BLaER1 treated with 17β-estradiol and CSF1 and Interleukin-3, amounts not matched to agents 10 nM and 100 nM (cell line): ENCODE measurements around the gene TRIM24.
"Not testable (repeated sequence)": the region's sequence is repeated elsewhere in the genome, so short reads cannot be mapped to it uniquely, and the experiment has no call there.

Source experiments
- H3K27ac ChIP-seq, 11 experiments: shearing (Covaris generic); formaldehyde crosslinking; 2 replicates each; pipeline ENCODE4 v1.8.1; 2022
- H3K27me3 ChIP-seq, 11 experiments: shearing (Covaris generic); formaldehyde crosslinking; 2 replicates each; pipeline ENCODE4 v1.8.1; 2022
- H3K36me3 ChIP-seq, 11 experiments: shearing (Covaris generic); formaldehyde crosslinking; 2 replicates each; pipeline ENCODE4 v1.8.1; 2022
- H3K4me1 ChIP-seq, 10 experiments: shearing (Covaris generic); formaldehyde crosslinking; 2 replicates each; pipeline ENCODE4 v1.8.1; 2022
- H3K4me2 ChIP-seq, 11 experiments: shearing (Covaris generic); formaldehyde crosslinking; 2 replicates each; pipeline ENCODE4 v1.8.1; 2022
- H3K4me3 ChIP-seq, 10 experiments: shearing (Covaris generic); formaldehyde crosslinking; 2 replicates each; pipeline ENCODE4 v1.8.1; 2022
- H3K9ac ChIP-seq, 11 experiments: shearing (Covaris generic); formaldehyde crosslinking; 2 replicates each; pipeline ENCODE4 v1.8.1; 2022
- H3K9me3 ChIP-seq, 11 experiments: shearing (Covaris generic); formaldehyde crosslinking; replicated peaks in 1 of 11; 2 replicates each; pipeline ENCODE4 v1.8.1; 2022
- H4K20me1 ChIP-seq, 11 experiments: shearing (Covaris generic); formaldehyde crosslinking; 2 replicates each; pipeline ENCODE4 v1.8.1; 2022
- Cebpa-rat ChIP-seq, 11 experiments: shearing (Covaris generic); IDR thresholded peaks; 2 replicates each; pipeline ENCODE4 v1.8.1; 2022

The TRIM24 gene

DNA sequence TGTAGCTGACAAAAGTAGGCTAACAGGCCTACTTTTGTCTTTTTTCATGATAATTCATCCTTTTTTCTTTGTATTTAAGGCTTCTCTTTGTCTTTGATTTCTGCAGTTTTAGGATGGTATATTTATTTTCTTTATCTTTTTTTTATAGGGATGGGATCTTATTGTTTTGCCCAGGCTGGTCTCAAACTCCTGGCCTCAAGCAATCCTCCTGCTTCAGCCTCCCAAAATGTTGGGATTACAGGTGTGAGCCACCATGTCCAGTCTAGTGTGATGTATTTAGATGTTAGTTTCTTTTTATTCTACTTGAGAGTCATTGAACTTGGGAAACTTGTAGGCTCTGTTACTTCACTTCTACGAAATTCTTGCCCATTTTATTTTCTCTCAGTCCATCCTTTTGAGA is 35.4 kb downstream of the TRIM24 start:
- Histone ChIP-seq H3K36me3 (peaks cover 11 to 98% (median 81%) of the 10 kb centered on the region in 11 experiments), H3K4me1 (peaks cover 0 to 11% (median 0%) of the 10 kb centered on the region in 10 experiments; a peak in 3 of 20 replicates)

DNA sequence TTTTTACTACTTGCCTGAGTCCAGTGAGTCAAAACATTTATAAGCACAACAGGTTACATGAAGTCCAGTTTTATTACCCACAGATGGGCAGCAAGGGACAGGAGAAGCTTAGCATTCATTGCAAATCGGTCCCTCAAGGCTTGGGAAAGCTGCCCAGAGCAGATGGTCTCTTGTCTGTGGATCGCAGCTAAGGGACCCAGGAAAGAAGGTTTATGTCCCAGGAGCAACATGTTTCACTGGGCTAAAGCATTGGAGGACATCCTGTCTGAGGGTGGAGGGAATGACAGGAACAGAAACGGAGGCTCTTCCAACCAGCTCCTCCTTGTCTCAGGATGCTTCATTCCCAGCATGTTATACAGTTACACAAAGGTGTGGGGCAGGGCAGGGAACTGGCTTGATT is 39.3 kb downstream of the TRIM24 start:
- TF ChIP-seq Cebpa-rat (IDR thresholded peaks at IDR 0.05) = no peak
- H4K20me1 ChIP-seq = peaks cover 0 to 83% (median 38%) of the 10 kb centered on the region in 11 experiments; a peak in 11 of 22 replicates
- H3K27ac ChIP-seq = no peak overlapping the region

More for the DNA sequence above, 35.4 kb downstream of the TRIM24 start:
- Histone ChIP-seq H3K27ac (no peak overlapping the region), H3K4me3 (no peak overlapping the region), H3K9ac (no peak overlapping the region), H3K9me3 (peaks cover 38 to 77% (median 59%) of the 10 kb centered on the region in 11 experiments), H4K20me1 (peaks cover 0 to 97% (median 53%) of the 10 kb centered on the region in 11 experiments; a peak in 13 of 22 replicates), H3K27me3 (no peaks in the 10 kb centered on the region), H3K4me2 (no peak overlapping the region)
- no peak for TF ChIP-seq Cebpa-rat (IDR thresholded peaks at IDR 0.05)

DNA sequence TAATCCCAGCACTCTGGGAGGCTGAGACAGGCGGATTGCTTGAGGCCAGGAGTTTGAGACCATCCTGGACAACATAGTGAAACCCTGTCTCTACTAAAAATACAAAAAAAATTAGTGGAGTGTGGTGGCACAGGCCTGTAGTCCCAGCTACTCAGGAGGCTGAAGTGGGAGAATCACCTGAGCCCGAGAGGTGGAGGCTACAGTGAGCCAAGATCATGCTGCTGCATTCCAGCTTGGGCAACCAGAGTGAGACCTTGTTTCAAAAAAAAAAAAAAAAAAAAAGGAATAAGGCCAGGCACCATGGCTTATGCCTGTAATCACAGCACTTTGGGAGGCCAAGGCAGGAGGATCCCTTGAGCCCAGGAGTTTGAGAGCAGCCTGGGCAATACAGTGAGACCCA is 40.2 kb downstream of the TRIM24 start:
- peaks cover 0 to 73% (median 31%) of the 10 kb centered on the region in 11 experiments; a peak in 11 of 22 replicates for H4K20me1 ChIP-seq
- H3K27me3 ChIP-seq, H3K4me3 ChIP-seq, H3K4me1 ChIP-seq, H3K9ac ChIP-seq, H3K27ac ChIP-seq, H3K4me2 ChIP-seq: not testable (repeated sequence)
- H3K36me3 ChIP-seq = peaks cover 19 to 87% (median 72%) of the 10 kb centered on the region in 11 experiments
- peaks cover 27 to 60% (median 51%) of the 10 kb centered on the region in 11 experiments for H3K9me3 ChIP-seq

More for the DNA sequence above, 39.3 kb downstream of the TRIM24 start:
- Histone ChIP-seq H3K9me3 (peaks cover 27 to 57% (median 50%) of the 10 kb centered on the region in 11 experiments), H3K9ac (no peak overlapping the region), H3K4me1 (no peaks in the 10 kb centered on the region), H3K27me3 (no peaks in the 10 kb centered on the region), H3K4me3 (no peak overlapping the region), H3K36me3 (peaks cover 10 to 87% (median 66%) of the 10 kb centered on the region in 11 experiments), H3K4me2 (no peak overlapping the region)

DNA sequence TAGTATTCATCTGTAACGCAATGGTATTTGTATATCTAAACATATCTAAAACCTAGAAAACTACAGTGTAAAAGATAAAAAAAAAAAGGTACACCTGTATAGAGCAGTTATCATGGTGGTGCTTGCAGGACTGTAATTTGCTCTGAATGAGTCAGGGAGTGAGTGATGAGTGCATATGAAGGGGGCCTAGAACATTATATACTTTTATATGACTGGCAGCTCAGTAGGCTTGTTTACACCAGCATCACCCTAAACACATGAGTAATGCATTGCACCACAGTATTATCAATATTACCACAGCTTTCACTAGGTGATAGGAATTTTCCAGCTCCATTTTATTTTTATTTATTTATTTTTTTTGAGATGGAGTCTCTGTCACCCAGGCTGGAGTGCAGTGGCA is 40.8 kb downstream of the TRIM24 start:
- Histone ChIP-seq H3K9ac (no peak overlapping the region), H3K4me1 (no peaks in the 10 kb centered on the region), H3K27me3 (no peaks in the 10 kb centered on the region), H3K4me3 (no peak overlapping the region), H3K9me3 (peaks cover 27 to 56% (median 50%) of the 10 kb centered on the region in 11 experiments), H3K27ac (no peak overlapping the region), H3K4me2 (no peak overlapping the region), H4K20me1 (peaks cover 0 to 67% (median 35%) of the 10 kb centered on the region in 11 experiments; a peak in 11 of 22 replicates), H3K36me3 (peaks cover 25 to 88% (median 72%) of the 10 kb centered on the region in 11 experiments)
- TF ChIP-seq Cebpa-rat (IDR thresholded peaks at IDR 0.05) = no peak

DNA sequence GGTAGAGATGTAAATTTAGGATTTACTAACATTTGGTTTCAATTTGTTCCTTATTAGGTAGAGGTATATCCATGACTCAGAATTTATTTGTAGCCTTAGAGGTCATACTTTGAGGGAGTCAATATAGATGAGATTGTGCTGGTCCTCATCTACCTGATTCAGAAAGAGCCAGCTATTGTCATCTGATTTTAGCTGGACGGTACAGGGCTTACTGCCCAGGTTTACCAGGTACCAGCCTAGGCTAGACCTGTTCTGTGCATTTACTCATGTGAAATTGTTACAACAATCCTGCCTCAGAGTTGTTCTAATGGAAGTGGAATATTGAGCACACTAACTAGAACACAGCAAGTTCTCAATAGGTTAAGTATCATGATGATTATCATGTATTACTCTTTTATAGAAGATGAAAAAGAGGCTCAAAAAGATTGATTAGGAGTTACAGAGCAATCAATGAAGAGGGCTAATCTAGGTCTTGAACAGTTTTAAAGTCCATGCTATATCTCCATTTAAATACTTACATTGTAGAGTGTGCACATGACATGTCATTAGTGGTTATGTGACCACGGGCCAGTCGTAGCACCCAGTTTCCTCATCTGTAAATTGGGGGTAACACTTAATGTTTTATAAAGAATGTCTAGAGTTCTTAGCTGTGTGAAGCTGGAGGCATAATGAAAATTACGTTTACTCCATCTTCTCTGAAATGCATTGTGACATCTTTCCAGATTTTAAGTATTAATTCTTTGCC is 42.1 kb downstream of the TRIM24 start:
- H3K36me3 ChIP-seq = peaks cover 37 to 88% (median 75%) of the 10 kb centered on the region in 11 experiments
- no peak for TF ChIP-seq Cebpa-rat (IDR thresholded peaks at IDR 0.05)
- no peak overlapping the region for H3K4me2 ChIP-seq
- no peak overlapping the region for H3K9ac ChIP-seq
- H3K9me3 ChIP-seq = peaks cover 20 to 58% (median 46%) of the 10 kb centered on the region in 11 experiments
- H3K27me3 ChIP-seq = no peaks in the 10 kb centered on the region
- H3K4me3 ChIP-seq = no peak overlapping the region
- peaks cover 0 to 63% (median 31%) of the 10 kb centered on the region in 11 experiments; a peak in 11 of 22 replicates for H4K20me1 ChIP-seq
- H3K4me1 ChIP-seq = no peaks in the 10 kb centered on the region
- H3K27ac ChIP-seq = no peak overlapping the region

DNA sequence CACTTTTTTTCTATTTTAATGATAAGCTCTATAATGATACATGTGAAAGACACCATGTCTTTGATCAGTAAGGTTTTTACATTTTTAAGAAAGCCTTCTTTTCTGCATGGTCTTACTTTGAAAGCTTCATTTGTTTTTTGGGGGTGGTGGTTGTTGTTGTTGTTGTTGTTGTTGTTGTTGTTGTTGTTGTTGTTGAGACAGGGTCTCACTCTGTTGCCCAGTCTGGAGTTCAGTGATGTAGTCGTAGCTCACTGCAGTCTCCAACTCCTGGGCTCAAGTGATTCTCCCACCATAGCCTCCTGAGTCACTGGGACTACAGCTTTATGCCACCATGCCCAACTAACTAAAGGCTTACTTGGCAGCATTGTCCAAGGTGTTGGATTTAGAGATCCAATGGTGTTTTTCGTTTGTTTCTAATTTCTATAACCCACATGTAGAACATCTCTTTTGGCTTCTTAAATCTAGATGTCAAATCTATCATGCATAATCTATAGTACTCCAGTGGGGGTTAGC is 45.4 kb downstream of the TRIM24 start:
- Histone ChIP-seq H3K27me3 (no peaks in the 10 kb centered on the region), H3K27ac (no peak overlapping the region), H3K9me3 (peaks cover 11 to 59% (median 31%) of the 10 kb centered on the region in 11 experiments; a peak in 21 of 22 replicates), H3K9ac (no peak overlapping the region), H3K4me1 (no peaks in the 10 kb centered on the region), H3K4me2 (no peak overlapping the region), H4K20me1 (peaks cover 0 to 34% (median 10%) of the 10 kb centered on the region in 11 experiments; a peak in 9 of 22 replicates), H3K36me3 (peaks cover 57 to 86% (median 77%) of the 10 kb centered on the region in 11 experiments), H3K4me3 (no peak overlapping the region)
- no peak for TF ChIP-seq Cebpa-rat (IDR thresholded peaks at IDR 0.05)

DNA sequence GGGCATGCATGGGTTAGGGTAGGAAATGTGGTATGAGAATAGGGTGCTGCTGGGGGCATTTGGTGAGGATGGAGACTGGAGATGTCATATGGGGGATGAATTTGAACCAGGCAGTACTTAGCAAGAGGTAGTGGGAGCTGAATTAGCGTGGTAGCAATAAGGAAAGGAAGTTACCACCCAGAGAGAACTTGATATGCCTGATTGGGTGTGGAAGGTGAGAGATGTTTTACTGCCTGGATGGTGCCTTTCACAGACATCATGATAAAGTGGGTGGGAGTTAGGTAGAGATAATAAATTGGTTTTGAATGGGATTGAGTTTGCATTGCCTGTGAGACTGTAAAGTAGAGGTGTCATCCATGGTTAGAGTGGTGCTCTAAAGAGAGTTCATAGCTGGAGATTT is 46.7 kb downstream of the TRIM24 start:
- peaks cover 21 to 61% (median 42%) of the 10 kb centered on the region in 11 experiments for H3K9me3 ChIP-seq
- TF ChIP-seq Cebpa-rat (IDR thresholded peaks at IDR 0.05) = no peak
- no peak overlapping the region for H3K4me3 ChIP-seq
- H3K27me3 ChIP-seq = no peaks in the 10 kb centered on the region
- H3K9ac ChIP-seq = no peak overlapping the region
- no peak overlapping the region for H3K4me2 ChIP-seq
- no peak overlapping the region for H3K27ac ChIP-seq
- peaks cover 0 to 20% (median 0%) of the 10 kb centered on the region in 11 experiments; a peak in 7 of 22 replicates for H4K20me1 ChIP-seq
- peaks cover 69 to 88% (median 79%) of the 10 kb centered on the region in 11 experiments for H3K36me3 ChIP-seq
- H3K4me1 ChIP-seq = no peaks in the 10 kb centered on the region

DNA sequence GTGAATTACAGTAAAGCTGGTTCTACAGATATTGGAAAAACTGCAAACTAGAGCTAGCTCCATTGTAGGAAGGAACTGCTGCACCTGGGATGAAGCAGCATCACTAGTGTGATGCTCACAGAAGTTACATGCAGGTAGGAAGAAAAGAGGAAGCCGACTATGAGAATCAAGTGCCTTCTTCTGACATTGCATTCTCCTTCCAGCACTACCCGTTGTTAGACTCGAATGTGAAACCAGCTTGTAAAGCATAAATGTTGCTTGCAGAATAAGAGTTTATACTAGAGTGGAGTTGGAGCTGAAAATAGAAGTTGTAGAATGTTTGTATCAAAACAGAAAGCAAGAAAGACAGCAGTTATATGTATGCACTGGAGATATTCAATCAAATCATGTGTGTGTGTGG is 49.9 kb downstream of the TRIM24 start:
- no peaks in the 10 kb centered on the region for H3K27me3 ChIP-seq
- H3K4me2 ChIP-seq = no peak overlapping the region
- H3K4me3 ChIP-seq = no peak overlapping the region
- TF ChIP-seq Cebpa-rat (IDR thresholded peaks at IDR 0.05) = no peak
- peaks cover 77 to 100% (median 95%) of the 10 kb centered on the region in 11 experiments for H3K36me3 ChIP-seq
- H3K9ac ChIP-seq = no peak overlapping the region
- peaks cover 0 to 14% (median 0%) of the 10 kb centered on the region in 11 experiments; a peak in 2 of 22 replicates for H4K20me1 ChIP-seq
- peaks cover 0 to 3% (median 0%) of the 10 kb centered on the region in 10 experiments; a peak in 2 of 20 replicates for H3K4me1 ChIP-seq
- peaks cover 33 to 64% (median 48%) of the 10 kb centered on the region in 11 experiments for H3K9me3 ChIP-seq
- H3K27ac ChIP-seq = no peak overlapping the region
